ENCODE measurements around the gene GRID2.
"Not testable (repeated sequence)": the region's sequence is repeated elsewhere in the genome, so short reads cannot be mapped to it uniquely, and the experiment has no call there.

GRID2 gene

GRCh38 chr4:92421920-92422319 lies 118.2 kb downstream of the GRID2 start:
- no peak overlapping the region for H3K4me3 ChIP-seq (ENCODE audit: low read length)
- no peak for TF ChIP-seq CTCF (conservative IDR thresholded peaks at IDR 0.05; ENCODE audit: low read depth, low read length)
- no peak for DNase-seq (ENCODE audit: low read depth)

GRCh38 chr4:92433272-92433758 lies 129.5 kb downstream of the GRID2 start:
- no peak for DNase-seq (ENCODE audit: low read depth)
- H3K4me3 ChIP-seq (ENCODE audit: low read length) = no peak overlapping the region
- TF ChIP-seq CTCF (conservative IDR thresholded peaks at IDR 0.05; ENCODE audit: low read depth, low read length) = no peak

GRCh38 chr4:92438722-92439121 lies 135.0 kb downstream of the GRID2 start:
- not testable (repeated sequence) for DNase-seq (ENCODE audit: low read depth); H3K4me3 ChIP-seq (ENCODE audit: low read length)

GRCh38 chr4:92442131-92442530 lies 138.4 kb downstream of the GRID2 start:
- not testable (repeated sequence) for DNase-seq (ENCODE audit: low read depth); H3K4me3 ChIP-seq (ENCODE audit: low read length)

GRCh38 chr4:92444143-92444843 lies 140.5 kb downstream of the GRID2 start:
- H3K4me3 ChIP-seq (ENCODE audit: low read length); DNase-seq (ENCODE audit: low read depth): not testable (repeated sequence)

- no peak for DNase-seq (ENCODE audit: low read depth)
- no peak overlapping the region for H3K4me3 ChIP-seq (ENCODE audit: low read length)
- TF ChIP-seq CTCF (conservative IDR thresholded peaks at IDR 0.05; ENCODE audit: low read depth, low read length) = no peak
Measured at GRCh38 chr4:92445127-92445526, 141.4 kb downstream of the GRID2 start.

GRCh38 chr4:92447255-92447905 lies 143.6 kb downstream of the GRID2 start:
- no peak overlapping the region for H3K4me3 ChIP-seq (ENCODE audit: low read length)
- no peak for TF ChIP-seq CTCF (conservative IDR thresholded peaks at IDR 0.05; ENCODE audit: low read depth, low read length)
- no peak for DNase-seq (ENCODE audit: low read depth)

- H3K4me3 ChIP-seq (ENCODE audit: low read length); DNase-seq (ENCODE audit: low read depth): not testable (repeated sequence)
Measured at GRCh38 chr4:92448176-92448575, 144.4 kb downstream of the GRID2 start.

GRCh38 chr4:92450694-92451093 lies 146.9 kb downstream of the GRID2 start:
- DNase-seq (ENCODE audit: low read depth) = no peak
- H3K4me3 ChIP-seq (ENCODE audit: low read length) = no peak overlapping the region
- no peak for TF ChIP-seq CTCF (conservative IDR thresholded peaks at IDR 0.05; ENCODE audit: low read depth, low read length)

Data from retinal pigment epithelial cell (primary cell).